Right lobe of liver (tissue), 6 donors: ENCODE results near the gene UNC13D. TPM values are rescaled to one million over a fixed set of nuclear protein-coding genes. Genes with fewer than 3 reads are reported as not detected.

ENCODE experiments used
- ATAC-seq, 4 donors: fragments of 200-7000 bp; cut with Tn5 transposase; one replicate each; pipeline ENCODE4 v1.9.1; 2020; ENCODE audit warnings: mild to moderate bottlenecking in 4 of 4, moderate library complexity in 4 of 4
- DNase-seq, 3 donors: peaks; one replicate each; pipeline ENCODE4 v3.0.0-alpha.2; 2020
- H3K27ac ChIP-seq, 3 donors: fragments of 200-600 bp; one replicate each; pipeline ENCODE4 v1.8.0; 2022
- H3K27me3 ChIP-seq, 2 donors: fragments of 200-600 bp; one replicate each; pipeline ENCODE4 v1.8.0; 2022
- H3K36me3 ChIP-seq, 4 donors: fragments of 200-600 bp; sonication (generic) in 1 of 4; one replicate each; pipeline versions ENCODE4 v1.5.1 to v1.8.0; 2017 to 2022; ENCODE audit warnings: control low read depth in 1 of 4
- H3K4me1 ChIP-seq, 4 donors: fragments of 200-600 bp; sonication (generic) in 1 of 4; one replicate each; pipeline versions ENCODE4 v1.5.1 to v1.8.0; 2017 to 2022; ENCODE audit warnings: control low read depth in 1 of 4
- H3K4me3 ChIP-seq, 3 donors: fragments of 200-600 bp; one replicate each; pipeline ENCODE4 v1.8.0; 2022
- H3K9me3 ChIP-seq, 4 donors: fragments of 200-600 bp; sonication (generic) in 1 of 4; one replicate each; pipeline versions ENCODE4 v1.5.1 to v1.8.0; 2017 to 2022; ENCODE audit warnings: control low read depth in 1 of 4
- CTCF ChIP-seq, 4 donors: fragments of 200-600 bp in 3 of 4; fragments of 450-650 bp in 1 of 4; IDR thresholded peaks; one replicate each; pipeline versions ENCODE4 v1.5.1 to v1.8.0; 2016 to 2022; ENCODE audit warnings: antibody characterized with exemption in 4 of 4, mild to moderate bottlenecking in 2 of 4
- POLR2A ChIP-seq: fragments of 450-650 bp; IDR thresholded peaks from one replicate; pipeline ENCODE4 v1.6.1; 2017; ENCODE audit warnings: antibody characterized with exemption, mild to moderate bottlenecking
- WGBS: methylation state at CpG from one replicate; pipeline ENCODE4 v1.1.6; 2018; ENCODE audit warnings: low coverage, low lambda C conversion rate; ENCODE audit not compliant: insufficient coverage; ENCODE audit errors: missing lambda C conversion rate; 5-methylcytosine and 5-hydroxymethylcytosine counted together
- intact Hi-C, 2 donors: fragments of 100-400 bp; cut with DNase I; formaldehyde crosslinking; loops; one replicate each; pipeline versions ENCODE4 v1.11.2 to v1.14.1; 2022
- total RNA-seq, 6 experiments: library from RNA; depleted of rRNA in 2 of 6; stranded (reverse); fragments of >200 nt in 2 of 6; fragmentation: NEBNext Ultra II Directional in 3 of 6; extraction: Animal tissue kit (Norgen Biotek cat#: 25700) in 3 of 6; gene quantifications; one replicate each; pipeline versions ENCODE4 v1.1.0 to v1.2.4, GENCODE V29; 2016 to 2023
- donor health status: DM: no; HTN: yes; CAD: no.
- donor health status: DM: no; HTN: no; CAD: no.
- donor health status: DM: no; HTN: no; CAD: no.
- donor health status: DM: no; HTN: yes; CAD: no.
- donor health status: DM: no; HTN: yes; CAD: no.

UNC13D gene
- total RNA-seq, 6 experiments from 2014 or later = 3.4 to 12.5 (median 10.7) TPM

- ATAC-seq = no peak
- DNase-seq = no peak
- TF ChIP-seq CTCF (IDR thresholded peaks at IDR 0.05) = no peak
- no peak for TF ChIP-seq POLR2A
- no peaks in the 10 kb centered on the region for H3K27me3 ChIP-seq
- no peak overlapping the region for H3K4me3 ChIP-seq
- H3K36me3 ChIP-seq = peaks cover 0 to 38% (median 16%) of the 10 kb centered on the region in 4 donors
- H3K9me3 ChIP-seq = no peaks in the 10 kb centered on the region
- intact Hi-C loops = no loop called here
- no peak overlapping the region for H3K27ac ChIP-seq
- 82% methylated on average over 3 of the region's 16 CpGs for WGBS
- peaks cover 0 to 10% (median 0%) of the 10 kb centered on the region in 4 donors for H3K4me1 ChIP-seq
These were observed 25.8 kb downstream of the UNC13D start for GRCh38 chr17:75818326-75818885.

DNA sequence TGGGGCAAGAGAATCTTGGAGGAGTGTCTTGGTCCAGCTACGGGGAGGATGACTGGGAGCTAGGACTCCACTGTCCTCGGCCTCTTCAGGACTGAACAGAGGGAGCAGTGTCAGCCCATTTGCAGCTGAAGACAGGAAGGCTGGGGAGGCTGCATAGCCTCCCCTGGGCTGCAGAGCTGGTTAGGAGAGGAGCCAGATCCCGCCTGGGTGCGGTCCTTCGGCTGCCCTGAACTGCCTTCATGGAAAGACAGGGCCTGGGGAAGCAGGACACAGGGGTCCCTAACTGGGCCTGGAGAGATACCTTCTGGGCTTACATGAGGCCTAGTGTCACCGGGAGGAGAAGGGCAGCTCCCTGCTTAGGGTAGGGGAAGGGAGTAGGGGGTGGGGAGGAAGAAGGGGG lies 26.6 kb downstream of the UNC13D start:
- H3K4me1 ChIP-seq = peaks cover 0 to 6% (median 0%) of the 10 kb centered on the region in 4 donors
- peaks cover 0 to 44% (median 23%) of the 10 kb centered on the region in 4 donors for H3K36me3 ChIP-seq
- DNase-seq = no peak
- intact Hi-C loops = no loop called here
- no peak for ATAC-seq
- H3K9me3 ChIP-seq = no peaks in the 10 kb centered on the region
- 100% methylated on average over 1 of the region's 6 CpGs for WGBS
- no peak overlapping the region for H3K4me3 ChIP-seq
- H3K27me3 ChIP-seq = no peaks in the 10 kb centered on the region
- H3K27ac ChIP-seq = no peak overlapping the region
- TF ChIP-seq CTCF (IDR thresholded peaks at IDR 0.05) = no peak
- no peak for TF ChIP-seq POLR2A

GRCh38 chr17:75816693-75817092 lies 27.5 kb downstream of the UNC13D start:
- H3K9me3 ChIP-seq = no peaks in the 10 kb centered on the region
- DNase-seq = peak in 1 of 3 donors; percentile 45
- intact Hi-C loops = no loop called here
- TF ChIP-seq POLR2A = no peak
- no peak for TF ChIP-seq CTCF (IDR thresholded peaks at IDR 0.05)
- no peak overlapping the region for H3K27ac ChIP-seq
- no peak overlapping the region for H3K4me3 ChIP-seq
- peak in 1 of 4 donors; percentile 11 for ATAC-seq
- peaks cover 0 to 51% (median 26%) of the 10 kb centered on the region in 4 donors for H3K36me3 ChIP-seq
- H3K27me3 ChIP-seq = no peaks in the 10 kb centered on the region
- H3K4me1 ChIP-seq = no peaks in the 10 kb centered on the region
- 97% methylated on average over 6 of the region's 9 CpGs for WGBS

- H3K4me3 ChIP-seq = no peak overlapping the region
- WGBS = 93% methylated on average over 2 of the region's 3 CpGs
- no peak for TF ChIP-seq CTCF (IDR thresholded peaks at IDR 0.05)
- intact Hi-C loops = no loop called here
- ATAC-seq (no peak), DNase-seq (no peak)
- H3K27me3 ChIP-seq = no peaks in the 10 kb centered on the region
- H3K9me3 ChIP-seq = no peaks in the 10 kb centered on the region
- H3K27ac ChIP-seq = no peak overlapping the region
- H3K4me1 ChIP-seq = no peaks in the 10 kb centered on the region
- peaks cover 0 to 51% (median 25%) of the 10 kb centered on the region in 4 donors for H3K36me3 ChIP-seq
These were observed 28.8 kb downstream of the UNC13D start for GRCh38 chr17:75815399-75815798.
